ENCODE results near the gene POU6F1.
A peak's percentile ranks its signal among the peaks of the same experiment; 100 is the strongest.
"Not testable (repeated sequence)": the region's sequence is repeated elsewhere in the genome, so short reads cannot be mapped to it uniquely, and the experiment has no call there.

The POU6F1 gene, protein sequence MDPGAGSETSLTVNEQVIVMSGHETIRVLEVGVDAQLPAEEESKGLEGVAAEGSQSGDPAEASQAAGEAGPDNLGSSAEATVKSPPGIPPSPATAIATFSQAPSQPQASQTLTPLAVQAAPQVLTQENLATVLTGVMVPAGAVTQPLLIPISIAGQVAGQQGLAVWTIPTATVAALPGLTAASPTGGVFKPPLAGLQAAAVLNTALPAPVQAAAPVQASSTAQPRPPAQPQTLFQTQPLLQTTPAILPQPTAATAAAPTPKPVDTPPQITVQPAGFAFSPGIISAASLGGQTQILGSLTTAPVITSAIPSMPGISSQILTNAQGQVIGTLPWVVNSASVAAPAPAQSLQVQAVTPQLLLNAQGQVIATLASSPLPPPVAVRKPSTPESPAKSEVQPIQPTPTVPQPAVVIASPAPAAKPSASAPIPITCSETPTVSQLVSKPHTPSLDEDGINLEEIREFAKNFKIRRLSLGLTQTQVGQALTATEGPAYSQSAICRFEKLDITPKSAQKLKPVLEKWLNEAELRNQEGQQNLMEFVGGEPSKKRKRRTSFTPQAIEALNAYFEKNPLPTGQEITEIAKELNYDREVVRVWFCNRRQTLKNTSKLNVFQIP

DNA sequence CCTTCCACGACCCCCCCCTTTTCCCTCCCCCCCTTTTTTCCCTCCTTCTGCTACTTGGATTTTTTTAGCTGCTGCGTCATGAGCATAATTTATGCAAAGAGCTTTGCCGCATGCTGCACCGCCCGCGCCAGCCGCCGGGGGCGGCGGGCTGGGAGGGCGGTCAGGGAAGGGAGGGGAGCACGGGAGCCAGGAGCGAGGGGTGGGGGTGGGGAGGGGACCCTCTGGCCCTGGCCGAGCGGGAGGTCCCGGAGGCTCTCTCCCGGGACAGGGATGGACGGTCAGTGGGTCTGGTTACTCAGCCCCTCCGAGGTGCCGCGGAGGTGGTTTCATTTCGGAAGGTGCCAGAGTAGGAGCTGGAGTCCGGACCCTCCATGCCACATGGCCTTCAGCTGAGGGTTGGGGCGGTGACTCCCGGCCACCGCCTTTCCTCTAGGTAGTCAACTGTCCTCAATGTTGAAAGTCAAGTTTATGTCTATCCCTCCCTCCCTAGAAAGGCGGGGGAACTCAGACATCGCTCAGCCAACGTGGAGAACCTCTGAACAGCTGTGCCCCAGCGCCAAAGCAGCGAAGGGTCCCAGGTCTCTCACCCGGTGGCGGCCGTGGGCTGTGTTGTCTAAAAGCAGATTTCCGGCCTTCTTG is at the start of gene POU6F1:
POU6F1 (minus strand) TSS at position 95 of the 639 bp plus-strand sequence. CDS start 11,226 bp downstream, outside the sequence.
- peak; percentile 87 for DNase-seq (ENCODE audit: low spot score)

- DNase-seq (ENCODE audit: low spot score): no peak
Observed at GRCh38 chr12:51265024-51265423, 47.2 kb upstream of the POU6F1 start.

DNA sequence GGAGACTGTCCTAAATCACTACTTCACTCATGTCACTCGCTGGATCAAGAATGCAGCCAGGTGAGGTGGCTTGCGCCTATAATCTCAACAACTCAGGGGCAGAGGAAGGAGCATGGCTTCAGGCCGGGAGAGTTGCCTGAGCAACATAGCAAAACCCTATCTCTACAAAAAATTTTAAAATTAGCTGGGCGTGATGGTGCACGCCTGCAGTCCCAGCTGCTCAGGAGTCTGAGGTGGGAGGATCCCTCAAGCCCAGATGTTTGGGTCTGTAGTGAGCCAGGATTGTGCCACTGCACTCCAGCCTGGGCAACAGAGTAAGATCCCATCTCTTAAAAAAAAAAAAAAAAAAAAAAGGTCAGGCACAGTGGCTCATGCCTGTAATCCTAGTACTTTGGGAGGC is 46.4 kb upstream of the POU6F1 start:
- no peak for DNase-seq (ENCODE audit: low spot score)

DNA sequence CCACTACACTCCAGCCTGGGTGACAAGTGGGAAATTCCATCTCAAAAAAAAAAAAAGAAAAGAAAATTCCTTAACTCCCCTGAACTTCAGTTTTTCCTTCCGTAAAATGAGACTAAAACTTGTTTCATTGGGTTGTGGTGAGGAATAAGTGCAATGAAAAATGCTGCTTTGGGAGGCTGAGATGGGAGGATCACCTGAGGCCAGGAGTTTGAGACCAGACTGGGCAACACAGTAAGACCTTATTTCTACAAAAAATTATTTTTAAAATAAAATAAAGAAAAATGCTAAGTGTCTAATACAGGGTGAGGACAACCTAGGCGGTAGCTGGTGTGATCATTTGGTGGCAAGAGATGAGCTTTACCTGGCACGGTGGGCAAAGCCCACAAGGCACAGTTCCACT is 45.5 kb upstream of the POU6F1 start:
- no peak for DNase-seq (ENCODE audit: low spot score)

DNA sequence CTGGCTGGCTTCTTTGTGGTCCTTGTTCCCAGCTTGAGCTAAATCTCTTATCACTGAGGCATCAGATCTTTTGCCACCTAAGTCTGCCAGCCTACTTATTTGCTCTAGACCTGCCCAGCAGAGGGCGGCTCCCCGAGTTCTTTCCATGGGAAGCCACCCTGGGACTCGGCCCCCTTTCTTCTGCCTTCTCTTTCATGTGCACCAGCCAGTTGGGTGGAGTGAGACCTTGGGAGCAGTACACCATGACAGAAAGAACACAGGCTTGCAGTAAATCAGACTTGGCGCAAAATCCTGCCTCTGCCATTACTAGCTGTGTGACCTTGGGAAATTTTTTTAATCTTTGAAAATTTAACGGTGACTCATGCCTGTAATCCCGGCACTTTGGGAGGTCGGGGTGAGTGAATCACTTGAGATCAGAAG is 44.9 kb upstream of the POU6F1 start:
- peak; percentile 71 for DNase-seq (ENCODE audit: low spot score)

- DNase-seq (ENCODE audit: low spot score): not testable (repeated sequence)
Observed at GRCh38 chr12:51259600-51259999, 41.7 kb upstream of the POU6F1 start.

DNA sequence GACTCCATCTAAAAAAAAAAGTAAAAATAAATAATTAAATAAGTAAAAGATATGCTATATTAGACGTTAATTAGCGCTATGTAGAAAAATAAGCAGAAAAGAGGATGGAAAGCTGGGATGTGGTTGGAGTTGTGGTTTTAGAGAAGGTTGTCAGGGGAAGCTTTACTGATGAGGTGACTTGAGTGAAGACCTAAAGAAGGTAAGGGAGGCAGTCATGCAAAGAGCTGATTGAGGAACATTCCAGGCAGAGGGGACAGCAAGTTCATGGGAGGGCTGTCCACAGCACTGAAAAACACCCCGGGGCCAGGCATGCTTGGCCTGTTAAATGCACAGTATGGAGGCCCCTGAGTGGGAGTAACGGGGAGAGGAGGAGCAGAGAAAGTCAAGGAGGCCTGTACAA is 36.7 kb upstream of the POU6F1 start:
- DNase-seq (ENCODE audit: low spot score): no peak

DNA sequence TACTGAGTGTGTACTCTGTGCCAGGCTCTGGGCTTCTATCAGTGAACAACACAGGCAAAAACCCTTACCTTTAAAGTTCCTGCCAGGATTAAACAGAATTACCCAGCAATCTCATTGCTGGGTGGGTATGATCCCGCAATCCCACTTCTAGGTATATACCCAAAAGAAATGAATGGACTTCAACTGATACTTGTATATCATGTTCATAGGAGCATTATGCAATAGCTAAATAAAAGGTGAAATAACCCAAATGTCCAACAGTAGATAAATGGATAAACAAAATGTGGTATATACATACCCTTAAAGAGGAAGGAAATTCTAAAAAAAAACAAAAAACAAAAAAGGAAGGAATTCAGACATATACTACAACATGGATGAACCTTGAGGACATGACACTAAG is 35.4 kb upstream of the POU6F1 start:
- no peak for DNase-seq (ENCODE audit: low spot score)

DNA sequence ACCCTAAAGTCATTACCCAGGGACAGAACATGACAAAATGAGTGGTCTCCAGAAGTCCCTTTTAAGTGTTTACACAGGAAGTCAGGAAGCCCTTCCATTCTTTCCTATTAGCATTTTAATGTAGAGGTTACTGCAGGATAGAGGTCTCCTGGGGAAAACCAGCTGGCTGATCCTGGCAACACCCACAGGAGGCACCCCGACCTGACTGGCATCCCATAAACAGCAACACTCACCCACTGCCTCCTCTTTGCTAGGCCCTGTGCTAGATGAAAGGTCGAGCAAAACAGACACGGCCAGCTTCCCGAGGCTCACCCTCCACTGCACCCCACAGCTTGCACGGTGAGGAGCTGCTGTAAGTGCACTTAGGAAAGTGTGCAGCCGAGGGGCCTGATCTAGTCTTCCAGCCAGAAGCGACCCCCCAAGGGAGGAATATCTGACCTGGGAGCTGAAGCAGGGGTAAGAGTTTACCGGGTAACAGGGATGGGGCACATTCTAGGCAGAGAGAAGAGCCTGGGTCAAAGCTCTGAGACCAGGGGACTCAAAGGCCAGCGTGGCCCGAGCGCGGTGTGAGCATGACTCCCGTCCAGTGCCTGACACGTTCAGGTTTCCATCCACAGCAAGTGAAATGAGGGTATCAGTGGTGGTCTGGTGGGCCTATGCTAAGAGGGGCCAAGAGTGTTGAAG is 29.8 kb upstream of the POU6F1 start:
- DNase-seq (ENCODE audit: low spot score): no peak

DNA sequence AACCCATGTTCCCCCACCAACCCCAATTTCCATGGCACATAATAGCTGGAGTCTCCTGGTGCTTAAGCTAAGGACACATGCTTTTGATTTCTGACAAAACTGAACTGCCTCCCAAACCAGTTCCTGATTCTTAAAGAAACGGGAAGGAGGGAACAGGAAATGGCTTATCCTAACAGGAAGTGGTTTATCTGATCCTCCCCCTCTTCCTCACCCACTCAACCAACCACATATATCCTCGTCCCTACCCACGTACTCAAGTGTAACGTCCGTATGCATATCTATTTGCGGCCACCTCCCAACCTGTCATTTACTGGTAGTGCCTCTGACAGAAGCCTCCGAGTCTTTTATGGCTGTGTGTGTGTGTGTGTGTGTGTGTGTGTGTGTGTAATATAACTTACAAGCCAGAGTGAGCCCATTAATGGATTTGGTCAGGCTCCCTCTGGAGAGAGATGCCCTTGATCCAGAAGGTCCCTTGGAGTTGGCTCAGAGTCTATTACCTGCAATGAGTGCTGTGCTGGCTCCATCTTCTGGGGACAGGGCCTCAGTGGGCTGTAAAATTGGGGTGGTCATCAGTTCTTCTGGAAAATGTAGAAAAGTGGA is 28.5 kb upstream of the POU6F1 start:
- DNase-seq (ENCODE audit: low spot score): no peak

GRCh38 chr12:51245476-51246253 is 27.8 kb upstream of the POU6F1 start:
- no peak for DNase-seq (ENCODE audit: low spot score)

GRCh38 chr12:51244269-51244668 is 26.4 kb upstream of the POU6F1 start:
- no peak for DNase-seq (ENCODE audit: low spot score)

DNA sequence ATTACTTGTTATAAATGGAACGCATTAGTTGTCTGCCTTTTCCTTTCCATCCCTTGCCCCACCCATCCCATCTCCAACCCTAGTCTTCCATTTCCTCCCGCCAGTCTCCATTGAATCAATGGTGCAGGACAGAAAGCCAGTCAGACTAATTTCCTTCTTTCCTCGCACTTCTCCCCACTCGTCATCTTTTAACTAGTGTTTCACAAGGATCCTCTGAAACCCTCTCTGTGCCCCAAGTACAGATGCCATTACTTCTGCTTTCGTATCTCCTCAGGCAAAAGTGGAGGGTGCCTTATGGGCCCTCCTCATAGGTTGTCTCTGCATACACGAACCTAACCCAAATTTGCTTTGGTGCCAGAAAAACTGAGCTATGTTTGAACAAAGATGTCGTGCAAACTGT is 25.0 kb upstream of the POU6F1 start:
- no peak for DNase-seq (ENCODE audit: low spot score)

DNA sequence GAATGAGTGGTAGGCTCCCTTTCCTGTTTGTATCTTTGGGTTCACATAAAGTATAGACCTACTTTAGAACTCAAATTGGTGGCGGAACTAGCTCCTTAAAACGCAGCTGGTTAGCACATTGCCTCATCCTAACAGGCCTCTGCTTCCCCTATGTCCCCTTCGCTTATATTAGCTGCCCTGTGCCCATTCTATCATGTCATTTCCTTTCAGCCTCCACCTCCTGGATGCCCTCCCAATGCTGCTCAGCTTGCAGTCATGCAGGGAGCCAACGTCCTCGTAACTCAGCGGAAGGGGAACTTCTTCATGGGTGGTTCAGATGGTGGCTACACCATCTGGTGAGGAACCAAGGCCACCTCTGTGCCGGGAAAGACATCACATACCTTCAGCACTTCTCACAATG is 24.3 kb upstream of the POU6F1 start:
- DNase-seq (ENCODE audit: low spot score): no peak

DNA sequence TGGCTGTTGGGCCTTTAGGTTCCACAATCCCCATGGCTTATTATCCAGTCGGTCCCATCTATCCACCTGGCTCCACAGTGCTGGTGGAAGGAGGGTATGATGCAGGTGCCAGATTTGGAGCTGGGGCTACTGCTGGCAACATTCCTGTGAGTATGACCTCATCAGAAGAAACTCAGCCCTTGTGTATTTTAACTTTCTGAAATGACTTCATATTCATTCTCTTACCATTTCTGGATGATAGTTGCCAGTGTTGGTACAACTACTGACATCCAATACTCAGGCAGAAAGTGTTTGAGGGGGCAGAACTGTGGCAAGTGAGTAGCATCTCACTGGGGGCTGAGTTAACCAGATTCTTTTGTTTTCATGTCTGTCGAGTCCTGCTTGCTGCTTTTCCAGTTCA is 23.1 kb upstream of the POU6F1 start:
- no peak for DNase-seq (ENCODE audit: low spot score)

DNA sequence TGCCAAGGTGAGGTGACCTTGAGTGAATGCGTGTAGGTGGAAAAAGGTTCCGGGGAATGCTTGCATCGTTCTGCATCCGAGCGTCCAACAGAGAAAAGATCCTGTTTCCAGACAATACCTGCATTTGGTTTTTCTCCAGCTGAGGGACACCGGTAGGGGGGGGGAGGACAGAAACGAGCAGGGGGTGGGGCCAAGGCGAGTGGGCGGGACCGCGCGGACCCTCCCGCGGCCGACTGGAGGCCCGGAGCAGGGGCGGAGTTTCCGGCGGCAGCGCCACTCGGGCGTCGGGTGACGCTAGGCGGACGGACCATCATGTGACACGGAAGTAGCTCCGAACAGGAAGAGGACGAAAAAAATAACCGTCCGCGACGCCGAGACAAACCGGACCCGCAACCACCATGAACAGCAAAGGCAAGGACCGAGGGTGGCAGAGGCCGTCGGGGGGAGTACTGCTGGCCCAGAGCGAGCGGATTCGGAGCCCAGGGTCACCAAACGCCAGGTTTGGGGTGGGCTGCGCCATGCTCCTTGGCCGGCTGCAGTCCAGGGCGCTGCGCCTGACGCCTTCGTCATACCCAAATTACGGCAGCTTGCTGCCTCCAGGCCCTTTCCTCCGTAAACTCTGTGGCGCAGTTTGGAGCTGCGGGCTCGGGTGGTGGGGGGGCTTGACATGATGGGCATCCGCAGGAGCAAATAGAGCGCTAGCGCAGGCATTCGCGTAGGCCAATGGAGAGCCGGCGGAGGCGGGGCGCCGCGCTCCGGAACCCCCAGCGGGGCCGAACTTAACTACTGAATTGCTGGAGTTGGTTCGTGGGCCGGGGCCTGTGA is 20.9 kb upstream of the POU6F1 start, which contains the start of gene DAZAP2:
DAZAP2 (plus strand) TSS at position 317 of the 825 bp plus-strand sequence; CDS start at position 399, 82 bp downstream.
- DNase-seq (ENCODE audit: low spot score): peak; percentile 99

DNA sequence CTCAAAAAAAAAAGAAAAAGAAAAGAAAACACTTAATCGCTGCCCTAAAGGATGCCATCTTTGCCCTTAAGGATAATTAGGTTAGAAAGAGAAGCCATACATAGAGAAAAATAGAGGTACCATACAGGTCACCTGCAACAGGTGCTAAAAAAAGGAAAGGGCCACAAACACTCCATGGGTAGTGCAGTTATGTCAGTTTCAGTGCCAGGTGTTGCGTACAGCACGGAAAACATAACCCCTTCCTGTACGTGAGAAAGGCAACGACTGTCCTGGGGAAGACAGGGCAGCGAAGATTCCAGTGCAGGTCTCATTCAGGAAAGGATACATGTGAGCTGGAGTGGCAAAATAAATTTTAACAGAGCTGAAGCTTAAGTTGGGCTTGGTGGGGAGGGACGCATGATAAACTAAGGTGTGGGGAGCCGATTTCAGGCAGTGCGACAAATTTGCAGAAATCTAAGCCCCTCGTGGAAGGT is 20.2 kb upstream of the POU6F1 start:
- DNase-seq (ENCODE audit: low spot score): no peak

GRCh38 chr12:51234530-51234929 is 16.7 kb upstream of the POU6F1 start:
- no peak for DNase-seq (ENCODE audit: low spot score)

DNA sequence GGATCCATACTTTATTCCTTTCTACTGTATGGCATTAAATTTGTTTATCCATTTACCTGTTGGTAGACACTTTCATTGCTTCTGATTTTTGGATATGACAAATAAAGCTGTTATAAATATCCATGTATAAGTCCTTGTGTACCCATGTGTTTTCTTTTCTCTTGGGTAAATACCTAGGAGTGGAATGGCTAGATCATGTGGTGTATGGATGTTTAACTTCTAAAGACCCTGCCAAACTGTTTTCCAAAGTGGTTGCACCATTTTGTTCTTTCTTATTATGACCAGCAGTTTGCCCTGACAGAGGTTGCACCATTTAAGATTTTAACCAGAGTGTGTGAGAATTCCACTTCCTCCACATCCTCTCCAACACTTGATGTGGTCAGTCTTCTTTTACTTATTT is 14.8 kb upstream of the POU6F1 start:
- no peak for DNase-seq (ENCODE audit: low spot score)

- no peak for DNase-seq (ENCODE audit: low spot score)
Observed at GRCh38 chr12:51229116-51229809, 11.4 kb upstream of the POU6F1 start.

Measured in LoVo (cell line).